IPS DF 4.7 (cell line): ENCODE data around the gene RFX6.

Experiments used
- DNase-seq: peaks from one replicate; pipeline ENCODE4 v3.0.0-alpha.2; 2013; ENCODE audit warnings: low spot score; ENCODE audit errors: extremely low read depth

Gene RFX6

GRCh38 chr6:116888732-116889360 lies 11.8 kb downstream of the RFX6 start:
- DNase-seq: no peak

- no peak for DNase-seq
Observed at GRCh38 chr6:116894669-116895068, 17.6 kb downstream of the RFX6 start.

DNA sequence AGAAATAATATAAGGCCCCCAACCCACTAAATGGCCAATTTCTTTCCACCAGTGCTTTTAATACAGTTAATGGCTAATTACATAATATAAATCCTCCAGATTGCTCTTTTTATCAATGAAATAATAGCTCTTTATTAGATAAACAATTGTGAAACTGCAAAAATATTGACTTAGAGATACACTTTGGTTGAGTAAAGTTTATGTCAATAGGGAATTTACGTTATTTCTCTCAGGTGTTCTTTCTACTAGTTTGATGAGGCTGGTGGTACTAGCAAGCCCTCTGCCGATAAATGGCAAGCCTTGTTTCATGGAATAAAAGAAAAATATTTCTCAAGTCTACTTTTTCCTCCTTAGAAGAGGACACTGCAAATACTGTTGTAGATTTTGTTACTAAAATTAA lies 18.9 kb downstream of the RFX6 start:
- DNase-seq: no peak

DNA sequence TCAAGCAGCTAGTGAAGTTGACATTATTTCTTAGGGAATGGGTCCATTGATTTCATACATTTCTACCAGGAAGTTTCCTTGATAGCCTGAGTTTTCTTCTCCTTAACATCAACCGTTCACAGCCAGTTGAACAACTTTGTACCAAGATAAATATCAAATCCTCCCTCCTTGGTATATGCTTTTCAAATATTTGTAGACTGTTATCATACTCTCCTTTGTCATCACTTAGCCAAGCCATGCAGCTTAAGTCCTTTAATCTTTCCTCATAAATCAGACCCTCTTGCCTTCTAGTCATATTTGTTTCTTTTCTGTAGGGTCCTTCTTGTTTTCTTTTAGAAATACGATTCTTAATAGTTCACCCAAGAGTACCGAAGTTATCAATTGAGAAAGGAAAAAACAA lies 25.6 kb downstream of the RFX6 start:
- DNase-seq: no peak

- no peak for DNase-seq
Observed at GRCh38 chr6:116922853-116923548, 46.0 kb downstream of the RFX6 start.

DNA sequence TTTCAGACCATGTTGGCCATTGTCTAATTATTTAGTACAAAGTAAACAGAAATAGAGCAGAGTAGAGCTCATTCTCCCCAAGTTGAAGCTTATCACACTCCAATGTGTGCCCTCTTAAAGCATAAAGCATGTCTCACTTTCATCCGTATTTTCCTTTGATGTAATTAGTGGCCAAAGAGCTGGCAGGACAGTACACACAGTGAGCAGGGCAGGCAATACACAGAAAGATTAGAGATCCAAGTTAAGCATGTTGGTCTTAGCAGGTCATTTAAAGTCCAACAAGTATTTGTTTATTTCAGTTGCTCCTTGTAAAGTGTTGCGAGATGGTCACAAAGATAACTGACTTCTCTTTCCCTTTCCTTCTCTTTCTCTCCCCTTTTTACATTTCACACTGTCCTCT lies 47.2 kb downstream of the RFX6 start:
- DNase-seq: no peak

- DNase-seq: no peak
Observed at GRCh38 chr6:116925088-116925794, 48.2 kb downstream of the RFX6 start.

DNA sequence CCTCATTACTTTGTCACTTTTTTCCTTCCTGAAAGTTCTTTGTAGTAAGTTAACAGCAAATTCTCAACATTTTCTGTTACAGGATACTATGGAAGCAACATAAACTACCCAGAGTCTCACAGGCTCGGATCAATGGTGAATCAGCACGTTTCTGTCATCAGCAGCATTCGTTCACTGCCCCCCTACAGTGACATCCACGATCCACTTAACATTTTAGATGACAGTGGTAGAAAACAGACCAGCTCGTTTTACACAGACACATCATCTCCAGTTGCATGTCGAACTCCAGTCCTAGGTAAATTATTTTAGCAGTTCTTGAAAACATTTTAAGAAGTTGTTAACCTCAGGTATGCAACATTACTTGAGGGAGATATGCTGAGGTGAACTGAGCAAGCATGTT lies 51.6 kb downstream of the RFX6 start:
- DNase-seq: no peak

GRCh38 chr6:116929825-116930224 lies 52.8 kb downstream of the RFX6 start:
- no peak for DNase-seq

GRCh38 chr6:116931456-116931855 lies 54.4 kb downstream of the RFX6 start:
- DNase-seq: no peak

GRCh38 chr6:116932496-116932895 lies 55.5 kb downstream of the RFX6 start:
- no peak for DNase-seq

GRCh38 chr6:116933485-116933884 lies 56.4 kb downstream of the RFX6 start:
- DNase-seq: no peak

GRCh38 chr6:116938305-116938704 lies 61.3 kb downstream of the RFX6 start:
- no peak for DNase-seq

- no peak for DNase-seq
Observed at GRCh38 chr6:116941727-116942126, 64.7 kb downstream of the RFX6 start.

GRCh38 chr6:116945809-116946208 lies 68.8 kb downstream of the RFX6 start:
- DNase-seq: no peak

DNA sequence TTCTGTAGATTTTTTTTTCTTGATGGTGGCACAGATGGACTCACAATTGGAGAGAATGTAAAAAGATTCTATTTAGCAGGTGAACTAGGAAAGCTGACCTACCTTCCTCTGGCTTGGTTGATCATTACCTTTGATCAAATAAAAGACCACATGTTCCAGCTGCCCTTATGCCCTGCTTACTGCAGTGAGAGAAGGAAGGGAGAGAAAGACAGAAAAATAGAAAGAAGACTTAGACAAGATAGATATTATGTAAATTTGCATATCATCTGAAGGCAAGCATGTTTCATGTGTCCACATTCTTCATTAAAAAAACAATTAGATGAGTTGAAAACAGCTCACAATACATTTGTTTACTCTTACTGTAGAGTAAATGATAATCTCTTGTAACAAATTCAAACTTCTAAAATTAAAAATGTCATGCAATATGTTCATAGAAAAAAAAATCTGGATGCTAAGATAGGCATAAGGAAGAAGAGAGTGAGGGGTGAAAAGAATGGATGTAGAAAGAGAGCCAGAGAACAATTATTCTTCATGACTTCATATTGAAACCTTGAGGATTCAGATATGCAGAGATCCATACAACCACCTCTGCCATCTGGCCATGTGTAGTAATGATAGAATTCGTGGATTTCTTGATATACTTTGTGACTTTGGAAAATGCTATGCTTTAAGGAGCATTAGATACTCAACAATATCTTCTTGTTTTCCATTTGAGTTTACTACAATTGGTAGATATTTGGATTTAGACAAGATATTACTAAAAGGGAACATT lies 71.7 kb downstream of the RFX6 start:
- DNase-seq: no peak

DNA sequence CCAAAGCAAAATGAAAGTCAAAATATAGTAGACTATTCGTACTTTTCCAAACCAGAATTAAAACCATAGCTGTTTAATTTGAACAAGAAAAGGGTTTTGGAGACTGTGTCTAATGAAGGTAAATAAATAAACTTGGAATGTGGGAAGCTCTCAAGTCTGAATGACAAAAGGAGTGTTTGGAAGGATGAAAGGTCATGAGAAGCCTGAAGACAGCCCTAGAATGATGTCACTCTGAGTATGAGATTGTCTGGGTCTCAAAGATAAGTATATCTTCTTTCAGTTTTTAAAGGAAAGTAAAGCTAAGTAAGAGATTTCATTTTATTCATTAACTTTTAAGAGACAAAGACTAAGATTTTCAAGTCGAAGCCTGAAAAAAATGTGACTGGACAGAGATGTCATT lies 72.9 kb downstream of the RFX6 start:
- no peak for DNase-seq

GRCh38 chr6:116954335-116954734 lies 77.3 kb downstream of the RFX6 start:
- DNase-seq: no peak

- DNase-seq: no peak
Observed at GRCh38 chr6:116954938-116955337, 77.9 kb downstream of the RFX6 start.

GRCh38 chr6:116955773-116956172 lies 78.7 kb downstream of the RFX6 start:
- no peak for DNase-seq

DNA sequence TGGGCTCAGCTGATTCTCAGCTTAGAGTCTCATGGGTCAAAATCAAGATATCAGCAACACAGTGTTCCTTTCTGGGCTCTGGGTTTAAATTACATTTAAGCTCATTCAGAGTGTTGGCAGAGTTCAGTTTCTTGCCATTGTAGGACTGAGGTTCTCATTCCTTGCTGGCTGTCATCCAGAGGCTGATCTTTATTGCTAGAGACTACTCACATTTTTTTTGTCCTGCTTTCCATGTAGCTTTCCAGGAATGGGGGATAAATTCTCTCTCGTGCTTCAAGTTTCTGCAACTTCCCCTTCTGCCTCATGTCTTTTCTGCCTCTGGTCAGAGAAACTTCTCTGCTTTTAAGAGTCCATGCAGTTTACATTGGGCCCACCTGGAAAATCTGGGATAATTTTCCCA lies 86.9 kb downstream of the RFX6 start:
- no peak for DNase-seq
